ENCODE measurements around the gene SRSF7.

- TF ChIP-seq LEF1 (IDR thresholded peaks at IDR 0.05; ENCODE audit: borderline replicate concordance): no peak
- TF ChIP-seq SP1 (IDR thresholded peaks at IDR 0.05): no peak
- no peak for TF ChIP-seq NFRKB (IDR thresholded peaks at IDR 0.05)
- no peak for TF ChIP-seq BHLHE40 (IDR thresholded peaks at IDR 0.05; ENCODE audit: borderline replicate concordance)
- no peak for TF ChIP-seq FOXA1 (IDR thresholded peaks at IDR 0.05)
- TF ChIP-seq SUZ12 (IDR thresholded peaks at IDR 0.05): no peak
- TF ChIP-seq L3MBTL2 (conservative IDR thresholded peaks at IDR 0.05): no peak
- TF ChIP-seq FOXM1 (IDR thresholded peaks at IDR 0.05; ENCODE audit: borderline replicate concordance): no peak
- TF ChIP-seq ARNT (IDR thresholded peaks at IDR 0.05): no peak
- no peak for TF ChIP-seq PKNOX1 (IDR thresholded peaks at IDR 0.05)
- no peak for TF ChIP-seq TARDBP (IDR thresholded peaks at IDR 0.05)
- TF ChIP-seq ELF4 (IDR thresholded peaks at IDR 0.05): no peak
These were observed 3.3 kb downstream of the SRSF7 start for GRCh38 chr2:38747819-38748218.

Data from HEK293T (cell line).